ENCODE measurements around the gene FOXM1. TPM values are rescaled to one million over a fixed set of nuclear protein-coding genes. Genes with fewer than 3 reads are reported as not detected.

The FOXM1 gene
- total and polyA plus RNA-seq, 10 of the 15 experiments (the other 5 are each of a cell fraction or from before 2014, with no cell fraction given), result 15.1 to 63.2 (median 34.2) TPM

- no peak for TF ChIP-seq ZBTB40 (IDR thresholded peaks at IDR 0.05; ENCODE audit: borderline replicate concordance)
- TF ChIP-seq, protein P1, sequence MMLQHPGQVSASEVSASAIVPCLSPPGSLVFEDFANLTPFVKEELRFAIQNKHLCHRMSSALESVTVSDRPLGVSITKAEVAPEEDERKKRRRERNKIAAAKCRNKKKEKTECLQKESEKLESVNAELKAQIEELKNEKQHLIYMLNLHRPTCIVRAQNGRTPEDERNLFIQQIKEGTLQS (IDR thresholded peaks at IDR 0.05; ENCODE audit: borderline replicate concordance, extremely low read depth, low read depth, low read length), result no peak
- no peak for TF ChIP-seq ZZZ3 (IDR thresholded peaks at IDR 0.05; ENCODE audit: control insufficient read depth, insufficient read length, low read depth)
- TF ChIP-seq CEBPB (IDR thresholded peaks at IDR 0.05; ENCODE audit: borderline replicate concordance in 1 of 2, low read depth in 2 of 2, low read length in 2 of 2), result no peak
Observed at GRCh38 chr12:2862876-2863275, 14.1 kb downstream of the FOXM1 start (continued).

DNA sequence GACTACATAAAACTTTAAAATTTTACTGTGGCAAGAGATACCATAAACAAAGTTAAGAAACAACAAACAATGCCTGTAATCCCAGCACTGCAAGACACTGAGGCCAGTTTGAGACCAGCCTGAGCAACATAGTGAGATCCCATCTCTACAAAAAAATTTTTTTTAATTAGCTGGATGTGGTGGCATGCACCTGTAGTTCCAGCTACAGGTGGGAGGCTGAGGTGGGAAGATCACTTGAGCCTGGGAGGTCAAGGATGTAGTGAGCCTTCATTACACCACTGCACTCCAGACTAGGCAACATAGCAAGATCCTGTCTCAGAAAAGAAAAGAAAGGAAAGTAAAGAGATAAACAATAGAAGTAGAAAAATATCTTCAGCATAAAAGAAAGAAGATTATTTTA, 16.8 kb downstream of the FOXM1 start:
- H3K4me2 ChIP-seq (ENCODE audit: control insufficient read depth, insufficient read depth), result no peak overlapping the region
- H3K27me3 ChIP-seq (replicated peaks in 1 of 2; ENCODE audit: control insufficient read depth in 2 of 2, insufficient read depth in 2 of 2, low read length in 1 of 2), result no peaks in the 10 kb centered on the region
- intact Hi-C loops (cut with micrococcal nuclease; ENCODE audit: unreplicated experiment) (no loop called here), in situ Hi-C loops (cut with MboI) (no loop called here)
- SMC1A ChIA-PET (ENCODE audit: uncharacterized antibody, unreplicated experiment), result no interaction called here
- no peak for FAIRE-seq
- POLR2A ChIA-PET, result no interaction called here
- CTCF ChIA-PET, result no interaction called here
- no peak overlapping the region for H2AFZ ChIP-seq (ENCODE audit: control insufficient read depth, low read depth, low read length)
- H3K79me2 ChIP-seq (ENCODE audit: control insufficient read depth, insufficient read depth, low read length), result no peaks in the 10 kb centered on the region
- H3K4me1 ChIP-seq (ENCODE audit: control insufficient read depth, insufficient read depth, low read length), result no peaks in the 10 kb centered on the region
- no peak for ATAC-seq
- H3K9me3 ChIP-seq (replicated peaks; ENCODE audit: control insufficient read depth, insufficient read depth, low read length), result no peaks in the 10 kb centered on the region
- no peak overlapping the region for H3K9ac ChIP-seq (ENCODE audit: control insufficient read depth, insufficient read depth, low read length)
- no peak overlapping the region for H3K4me3 ChIP-seq
- TF ChIP-seq POLR2AphosphoS5 (IDR thresholded peaks at IDR 0.05; ENCODE audit: low read length) (no peak), NR2C1 (IDR thresholded peaks at IDR 0.05) (no peak), MYB (IDR thresholded peaks at IDR 0.05; ENCODE audit: borderline replicate concordance, low read depth, low read length) (no peak), RBBP5 (conservative IDR thresholded peaks at IDR 0.05) (no peak), SPI1 (IDR thresholded peaks at IDR 0.05; ENCODE audit: borderline replicate concordance, insufficient read depth, low read depth, low read length) (no peak), NFIC (IDR thresholded peaks at IDR 0.05; ENCODE audit: low read depth, low read length) (no peak), ZNF384 (IDR thresholded peaks at IDR 0.05; ENCODE audit: borderline replicate concordance, low read depth, low read length) (no peak), POLR2AphosphoS2 (IDR thresholded peaks at IDR 0.05; ENCODE audit: low read depth, low read length) (no peak), SIX5 (IDR thresholded peaks at IDR 0.05; ENCODE audit: low read depth, low read length, severe bottlenecking) (no peak), SMAD1 (IDR thresholded peaks at IDR 0.05; ENCODE audit: low read depth, partially characterized antibody) (no peak), ETV6 (conservative IDR thresholded peaks at IDR 0.05 in 1 of 2, IDR thresholded peaks at IDR 0.05 in 1 of 2; ENCODE audit: borderline replicate concordance in 1 of 2, low read depth in 1 of 2) (no peak), NR2C2 (IDR thresholded peaks at IDR 0.05; ENCODE audit: borderline replicate concordance, control insufficient read depth, insufficient read length, low read depth) (no peak), MEF2A (IDR thresholded peaks at IDR 0.05; ENCODE audit: insufficient read depth, low read depth, low read length) (no peak)
- TF ChIP-seq, protein P2, sequence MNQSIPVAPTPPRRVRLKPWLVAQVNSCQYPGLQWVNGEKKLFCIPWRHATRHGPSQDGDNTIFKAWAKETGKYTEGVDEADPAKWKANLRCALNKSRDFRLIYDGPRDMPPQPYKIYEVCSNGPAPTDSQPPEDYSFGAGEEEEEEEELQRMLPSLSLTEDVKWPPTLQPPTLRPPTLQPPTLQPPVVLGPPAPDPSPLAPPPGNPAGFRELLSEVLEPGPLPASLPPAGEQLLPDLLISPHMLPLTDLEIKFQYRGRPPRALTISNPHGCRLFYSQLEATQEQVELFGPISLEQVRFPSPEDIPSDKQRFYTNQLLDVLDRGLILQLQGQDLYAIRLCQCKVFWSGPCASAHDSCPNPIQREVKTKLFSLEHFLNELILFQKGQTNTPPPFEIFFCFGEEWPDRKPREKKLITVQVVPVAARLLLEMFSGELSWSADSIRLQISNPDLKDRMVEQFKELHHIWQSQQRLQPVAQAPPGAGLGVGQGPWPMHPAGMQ (IDR thresholded peaks at IDR 0.05; ENCODE audit: borderline replicate concordance), result no peak
- RAD21 ChIA-PET (ENCODE audit: unreplicated experiment), result no interaction called here
- no peak for DNase-seq (ENCODE audit: low read depth, low spot score)
- H3K27ac ChIP-seq (ENCODE audit: control insufficient read depth, insufficient read depth), result no peak overlapping the region
- no TSS peak for BruUV-seq (replicated peaks)
- H4K20me1 ChIP-seq (ENCODE audit: control insufficient read depth, insufficient read depth), result no peaks in the 10 kb centered on the region
- H3K36me3 ChIP-seq (ENCODE audit: control insufficient read depth in 2 of 2, insufficient read depth in 2 of 2, low read length in 1 of 2), result peaks cover 20 to 27% of the 10 kb centered on the region in 2 experiments

Data from GM12878 (cell line).